GM21576 (cell line): Measurements from ENCODE around the gene FAM163A.
"Not testable (repeated sequence)": the region's sequence is repeated elsewhere in the genome, so short reads cannot be mapped to it uniquely, and the experiment has no call there.

ENCODE experiments used
- ATAC-seq: cut with Tn5 transposase; IDR thresholded peaks from one replicate; pipeline ENCODE4 v1.9.1; 2021; ENCODE audit warnings: mild to moderate bottlenecking, moderate library complexity; ENCODE audit not compliant: unreplicated experiment

FAM163A gene

GRCh38 chr1:179742717-179743678 is at the start of gene FAM163A:
Gene FAM163A, plus strand, starts transcription at chr1:179743291. Its CDS starts 69,807 bp downstream, at chr1:179813098.
- no peak for ATAC-seq

DNA sequence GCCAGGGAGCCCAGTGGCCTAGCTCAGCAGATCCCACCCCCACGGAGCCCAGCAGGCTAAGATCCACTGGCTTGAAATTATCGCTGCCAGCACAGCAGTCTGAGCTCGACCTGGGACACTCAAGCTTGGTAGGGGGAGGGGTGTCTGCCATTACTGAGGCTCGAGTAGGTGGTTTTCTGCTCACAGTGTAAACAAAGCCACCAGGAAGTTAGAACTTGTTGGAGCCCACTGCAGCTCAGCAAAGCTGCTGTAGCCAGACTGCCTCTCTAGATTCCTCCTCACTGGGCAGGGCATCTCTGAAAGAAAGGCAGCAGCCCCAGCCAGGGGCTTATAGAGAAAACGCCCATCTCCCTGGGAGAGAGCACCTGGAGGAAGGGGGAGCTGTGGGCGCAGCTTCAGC is 48.6 kb upstream of the FAM163A start:
- ATAC-seq, result not testable (repeated sequence)

DNA sequence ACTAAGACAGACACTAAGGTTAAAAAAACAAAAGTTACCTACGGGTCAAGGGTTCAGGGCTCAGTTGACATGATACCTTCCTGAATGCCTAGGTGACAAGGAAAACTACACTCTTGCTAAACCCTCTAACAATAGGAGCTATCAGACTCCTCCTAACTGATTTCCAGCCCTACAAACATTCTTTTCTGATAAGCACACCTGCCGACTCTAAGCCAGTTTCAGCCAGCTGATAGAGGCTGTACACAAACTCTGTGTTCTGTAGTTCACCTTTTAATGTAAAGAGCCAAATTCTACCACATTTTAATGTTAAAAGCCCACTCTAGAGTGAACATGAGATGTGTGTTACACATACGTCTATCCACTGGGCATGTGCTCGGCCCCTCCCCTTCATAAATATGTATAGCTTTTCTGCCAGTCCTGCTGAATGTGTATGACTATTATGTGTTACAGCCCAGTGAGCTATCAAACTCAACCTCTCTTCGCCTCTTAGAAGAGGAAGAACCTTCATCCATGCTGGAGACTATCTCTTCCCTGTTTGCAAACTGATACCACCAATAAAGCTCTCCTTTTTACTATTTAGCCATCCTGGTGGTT is 40.0 kb upstream of the FAM163A start:
- no peak for ATAC-seq

DNA sequence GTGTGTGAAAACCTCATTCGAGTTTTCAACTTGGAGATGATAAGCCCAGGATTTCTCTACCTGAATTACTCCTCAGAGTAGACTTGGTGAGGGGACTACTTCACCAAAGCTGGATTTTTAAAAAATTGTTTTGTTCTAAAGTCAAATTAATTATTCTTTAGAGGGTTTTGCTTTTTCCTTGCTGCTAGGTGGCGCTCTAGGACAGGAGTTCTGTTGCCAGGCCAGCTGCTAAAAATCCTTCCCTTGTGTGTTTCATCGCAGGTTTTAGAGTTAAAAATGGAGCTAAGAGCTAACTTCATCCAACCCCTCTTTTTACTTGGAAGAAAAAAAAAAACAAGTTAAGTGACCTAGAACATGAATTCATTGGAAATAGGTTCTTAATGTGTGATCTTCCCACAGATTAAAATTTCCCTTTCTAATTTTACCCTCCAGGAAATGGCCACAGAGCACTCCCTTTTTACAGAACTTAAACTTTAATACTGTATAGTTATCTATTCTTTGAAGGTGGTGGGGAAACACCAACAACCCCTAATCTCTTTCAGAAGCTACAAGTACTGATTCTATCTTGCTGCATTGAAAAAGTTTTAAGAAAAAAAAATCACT is 36.7 kb upstream of the FAM163A start:
- ATAC-seq, result no peak

GRCh38 chr1:179707406-179707805 is 35.7 kb upstream of the FAM163A start:
- ATAC-seq, result no peak

DNA sequence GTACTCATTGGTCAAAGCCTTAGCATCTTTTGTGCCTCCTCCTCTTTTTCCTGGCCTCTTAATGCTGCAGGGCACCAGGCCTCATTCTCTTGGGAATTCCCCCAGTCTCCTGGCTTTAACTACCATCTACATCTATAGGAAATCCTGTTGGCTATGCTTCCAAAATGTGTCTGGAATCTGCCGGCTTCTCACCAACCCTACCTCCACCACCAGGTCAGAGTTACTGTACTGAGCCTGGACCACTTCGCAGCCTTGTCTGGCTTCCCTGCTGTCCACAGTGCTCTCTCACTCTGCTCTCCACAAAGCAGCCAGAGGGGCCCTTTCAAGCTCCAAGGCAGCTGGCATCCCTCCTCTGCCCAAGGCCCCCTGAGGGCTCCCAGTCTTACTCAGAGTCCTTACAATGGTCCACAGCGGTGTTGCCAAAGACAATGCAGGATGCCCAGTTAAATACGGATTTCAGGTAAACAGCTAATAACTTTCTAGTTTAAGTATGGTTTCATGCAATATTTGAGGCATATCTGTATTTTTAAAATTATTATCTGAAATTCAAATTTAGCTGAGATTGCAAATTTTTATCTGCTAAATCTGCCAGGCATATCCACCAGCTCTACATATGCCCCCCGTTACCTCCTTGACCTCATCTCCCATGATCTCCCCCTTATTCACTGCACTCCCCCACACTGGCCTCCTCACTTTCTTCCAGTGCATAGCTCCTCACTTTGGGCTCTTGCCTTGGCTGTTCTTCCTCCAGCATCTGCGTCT is 34.5 kb upstream of the FAM163A start:
- ATAC-seq, result no peak

DNA sequence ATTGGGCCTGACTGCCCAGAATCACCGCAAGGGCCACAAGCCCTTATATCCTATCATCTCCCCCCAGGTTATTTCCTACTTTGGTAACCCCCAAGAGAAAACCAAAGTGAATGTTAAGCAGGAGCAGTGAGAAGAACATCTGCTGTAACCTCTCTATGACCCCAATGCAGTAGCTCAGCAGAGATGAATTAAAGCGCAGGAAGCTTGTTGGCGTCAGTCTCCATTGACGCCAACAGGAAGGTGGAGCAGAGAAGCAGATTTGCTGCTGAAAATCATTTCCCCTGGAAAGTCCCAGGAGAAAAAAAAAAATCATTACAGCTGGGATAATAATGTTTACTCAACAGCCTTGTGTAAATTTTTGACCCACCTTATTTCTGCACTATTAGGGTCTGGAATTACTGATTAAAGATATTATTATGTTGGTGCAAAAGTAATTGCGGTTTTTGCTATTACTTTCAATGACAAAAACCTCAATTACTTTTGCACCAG is 33.2 kb upstream of the FAM163A start:
- peak; percentile 50 for ATAC-seq

DNA sequence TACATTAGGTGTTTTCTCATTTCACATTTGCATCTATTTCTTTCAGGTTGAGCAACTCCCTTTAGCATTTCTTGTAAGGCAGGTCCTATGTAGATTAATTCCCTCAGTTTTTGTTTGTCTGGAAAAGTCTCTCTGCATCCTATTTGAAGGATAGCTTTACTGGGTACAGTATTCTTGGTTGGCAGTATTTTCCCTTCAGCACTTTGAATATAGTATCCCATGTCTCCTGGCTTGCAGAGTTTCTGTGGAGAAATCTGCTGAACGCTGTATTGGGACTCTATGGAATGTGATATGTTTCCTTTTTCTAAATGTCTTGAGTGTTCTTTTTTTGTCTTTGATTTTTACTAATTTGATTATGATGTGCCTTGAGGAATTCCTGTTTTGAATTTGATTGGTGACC is 28.9 kb upstream of the FAM163A start:
- no peak for ATAC-seq

- ATAC-seq, result no peak
These were observed 28.5 kb upstream of the FAM163A start for GRCh38 chr1:179714623-179715022.

GRCh38 chr1:179719272-179719671 is 23.8 kb upstream of the FAM163A start:
- ATAC-seq, result no peak

DNA sequence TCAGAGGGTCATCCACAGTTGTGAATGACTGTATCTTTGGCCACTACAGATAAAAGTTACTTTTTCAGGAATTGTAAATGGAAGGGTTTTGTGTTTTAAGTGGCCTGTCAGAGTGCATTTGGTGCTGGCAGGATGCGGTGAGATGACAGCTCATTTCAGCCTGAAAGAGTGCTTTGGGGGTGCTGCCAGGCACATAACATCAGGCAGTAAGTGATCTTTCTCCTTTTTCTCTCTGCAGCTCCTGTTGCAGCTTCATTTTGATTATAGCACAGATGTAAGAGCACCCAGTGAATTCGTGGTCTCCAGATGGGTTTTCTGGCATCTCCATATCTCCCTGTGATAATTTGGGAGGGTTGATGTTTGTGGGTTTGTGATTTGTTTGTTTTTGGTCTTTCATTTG is 14.8 kb upstream of the FAM163A start:
- no peak for ATAC-seq

DNA sequence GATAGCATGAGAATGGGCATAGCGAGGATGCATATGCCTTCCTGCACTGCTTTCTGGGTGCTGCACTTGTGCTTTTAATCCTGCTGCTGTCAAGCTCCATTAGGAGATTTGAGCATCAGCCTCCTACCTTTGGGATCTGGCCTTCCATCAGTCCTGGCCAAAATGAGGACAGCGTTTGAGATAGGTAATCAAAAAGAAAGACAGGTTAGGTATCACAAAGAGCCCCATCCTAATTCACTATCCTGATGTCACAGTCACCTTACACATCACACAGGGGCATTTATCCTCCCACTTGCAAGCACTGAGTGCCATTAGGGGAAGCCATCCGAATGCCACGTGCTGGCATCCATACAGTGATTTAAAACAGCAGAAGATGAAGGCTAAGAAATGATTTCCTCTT is 13.2 kb upstream of the FAM163A start:
- ATAC-seq, result no peak

DNA sequence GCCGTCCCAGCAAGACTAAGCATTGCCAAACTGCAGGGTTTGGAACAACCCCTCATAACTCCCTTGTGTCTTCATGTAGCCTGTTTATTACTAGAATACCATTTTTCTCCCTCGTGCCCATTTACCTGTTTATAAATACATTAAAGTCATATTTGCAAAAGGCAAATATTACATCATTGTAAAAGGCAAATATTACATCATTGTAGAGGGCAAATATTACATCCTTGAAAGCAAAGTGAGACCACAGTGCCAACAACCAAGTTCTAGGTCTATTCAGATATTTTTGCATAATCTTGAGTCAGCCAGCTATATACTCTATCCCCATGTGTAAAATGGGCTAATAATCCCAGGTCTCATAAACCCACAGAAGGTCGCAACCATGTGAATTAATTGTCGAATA is 11.4 kb upstream of the FAM163A start:
- no peak for ATAC-seq

DNA sequence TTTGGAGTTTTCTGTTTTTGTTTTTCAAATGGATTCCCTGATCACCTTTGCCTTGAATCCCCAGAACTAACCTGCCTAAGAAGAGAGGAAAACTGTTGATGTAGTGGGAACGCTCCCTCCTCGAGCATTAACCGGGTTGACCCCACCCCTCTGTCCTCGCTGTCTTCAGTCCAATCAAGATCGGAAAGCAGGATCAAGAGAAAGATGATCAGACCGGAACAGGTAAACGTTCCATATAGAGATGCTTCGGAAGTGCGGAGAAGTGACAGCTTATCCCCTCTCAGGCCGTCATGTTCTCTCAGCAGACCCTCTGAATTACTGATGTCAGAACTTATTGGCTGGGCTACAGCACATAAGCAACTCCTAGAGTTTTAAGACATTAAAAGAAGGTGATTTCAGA is 800 bp upstream of the FAM163A start:
- ATAC-seq, result no peak

- no peak for ATAC-seq
These were observed 749 bp downstream of the FAM163A start for GRCh38 chr1:179743679-179744400.

GRCh38 chr1:179744401-179745130 is 1.5 kb downstream of the FAM163A start:
- no peak for ATAC-seq

DNA sequence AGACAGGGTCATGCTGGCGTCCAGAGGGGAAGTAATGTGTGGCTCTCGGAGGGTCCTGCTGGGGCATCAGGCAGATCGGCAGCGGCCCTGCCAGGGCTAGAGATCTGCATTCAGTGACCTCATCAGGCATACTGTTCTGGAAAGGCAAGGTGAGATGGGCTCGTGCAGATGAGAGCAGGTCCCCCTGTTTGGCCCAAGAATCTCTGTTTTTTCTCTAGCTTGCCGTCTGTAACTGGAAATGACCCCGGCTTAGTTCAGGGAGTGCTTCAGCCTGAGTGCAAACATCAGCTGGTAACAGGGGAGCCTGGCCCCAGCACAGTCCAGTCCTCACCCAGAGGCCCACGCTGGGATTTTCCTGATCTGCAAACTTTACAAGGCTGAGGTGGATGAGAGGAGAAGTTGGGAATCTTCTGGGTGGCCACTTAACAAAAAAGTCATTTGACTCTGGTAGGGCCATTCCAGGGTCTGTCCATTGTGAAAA is 2.1 kb downstream of the FAM163A start:
- ATAC-seq, result no peak

- no peak for ATAC-seq
These were observed 2.7 kb downstream of the FAM163A start for GRCh38 chr1:179745743-179746142.

DNA sequence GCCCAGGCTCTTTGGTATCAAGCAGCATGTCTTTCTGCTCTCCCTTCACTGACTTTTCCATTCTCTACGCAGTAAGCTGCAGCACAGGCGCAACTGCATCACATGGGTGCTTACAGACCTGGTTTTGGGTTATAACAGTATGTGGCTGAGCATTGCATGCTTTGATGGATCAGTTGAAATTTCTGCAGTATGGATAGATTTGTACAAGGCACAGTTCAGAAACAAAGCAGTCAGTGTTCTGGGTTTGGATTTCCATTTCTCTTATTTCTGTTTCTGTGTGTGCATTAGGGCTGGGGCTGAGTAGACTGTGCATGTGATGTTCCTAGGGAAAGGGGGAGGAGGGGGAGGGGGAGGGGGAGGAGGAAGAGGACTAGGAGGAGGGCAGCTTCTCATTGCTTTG is 4.5 kb downstream of the FAM163A start:
- no peak for ATAC-seq
